Measurements from ENCODE around the gene RBM44.
"Not testable (repeated sequence)": the region's sequence is repeated elsewhere in the genome, so short reads cannot be mapped to it uniquely, and the experiment has no call there.

DNA sequence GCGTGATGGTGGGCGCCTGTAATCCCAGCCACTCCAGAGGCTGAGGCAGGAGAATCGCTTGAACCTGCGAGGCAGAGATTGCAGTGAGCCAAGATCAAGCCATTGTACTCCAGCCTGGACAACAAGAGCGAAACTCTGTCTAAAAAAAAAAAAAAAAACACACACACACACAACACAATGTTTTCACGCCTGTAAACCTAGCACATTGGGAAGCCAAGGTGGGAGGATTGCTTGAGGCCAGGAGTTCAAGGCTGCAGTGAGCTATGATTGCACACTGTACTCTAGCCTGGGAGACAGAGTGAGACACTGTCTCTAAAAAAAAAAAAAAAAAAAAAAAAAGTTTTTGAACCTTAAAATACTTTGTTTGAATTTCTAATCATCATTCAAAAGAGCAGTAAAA, 33.5 kb upstream of the RBM44 start:
- TF ChIP-seq, protein P1, sequence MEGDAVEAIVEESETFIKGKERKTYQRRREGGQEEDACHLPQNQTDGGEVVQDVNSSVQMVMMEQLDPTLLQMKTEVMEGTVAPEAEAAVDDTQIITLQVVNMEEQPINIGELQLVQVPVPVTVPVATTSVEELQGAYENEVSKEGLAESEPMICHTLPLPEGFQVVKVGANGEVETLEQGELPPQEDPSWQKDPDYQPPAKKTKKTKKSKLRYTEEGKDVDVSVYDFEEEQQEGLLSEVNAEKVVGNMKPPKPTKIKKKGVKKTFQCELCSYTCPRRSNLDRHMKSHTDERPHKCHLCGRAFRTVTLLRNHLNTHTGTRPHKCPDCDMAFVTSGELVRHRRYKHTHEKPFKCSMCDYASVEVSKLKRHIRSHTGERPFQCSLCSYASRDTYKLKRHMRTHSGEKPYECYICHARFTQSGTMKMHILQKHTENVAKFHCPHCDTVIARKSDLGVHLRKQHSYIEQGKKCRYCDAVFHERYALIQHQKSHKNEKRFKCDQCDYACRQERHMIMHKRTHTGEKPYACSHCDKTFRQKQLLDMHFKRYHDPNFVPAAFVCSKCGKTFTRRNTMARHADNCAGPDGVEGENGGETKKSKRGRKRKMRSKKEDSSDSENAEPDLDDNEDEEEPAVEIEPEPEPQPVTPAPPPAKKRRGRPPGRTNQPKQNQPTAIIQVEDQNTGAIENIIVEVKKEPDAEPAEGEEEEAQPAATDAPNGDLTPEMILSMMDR (IDR thresholded peaks at IDR 0.05; ENCODE audit: low read depth, low read length, missing input control): not testable (repeated sequence)
- TF ChIP-seq, protein P2, sequence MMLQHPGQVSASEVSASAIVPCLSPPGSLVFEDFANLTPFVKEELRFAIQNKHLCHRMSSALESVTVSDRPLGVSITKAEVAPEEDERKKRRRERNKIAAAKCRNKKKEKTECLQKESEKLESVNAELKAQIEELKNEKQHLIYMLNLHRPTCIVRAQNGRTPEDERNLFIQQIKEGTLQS (IDR thresholded peaks at IDR 0.05): not testable (repeated sequence)
- not testable (repeated sequence) for TF ChIP-seq TAF1 (conservative IDR thresholded peaks at IDR 0.05); HNF4G (IDR thresholded peaks at IDR 0.05); EGR1 (IDR thresholded peaks at IDR 0.05; ENCODE audit: low read depth in 2 of 2); NR2F2 (IDR thresholded peaks at IDR 0.05); GABPA (IDR thresholded peaks at IDR 0.05 in 1 of 2, conservative IDR thresholded peaks at IDR 0.05 in 1 of 2)
